Endothelial cell of umbilical vein (primary cell): ENCODE data around the gene ECSIT. TPM values are rescaled to one million over a fixed set of nuclear protein-coding genes. Genes with fewer than 3 reads are reported as not detected.
"Not testable (repeated sequence)": the region's sequence is repeated elsewhere in the genome, so short reads cannot be mapped to it uniquely, and the experiment has no call there.

Experiments
- BruUV-seq: library from RNA; stranded (reverse); fragments of 400-500 nt; replicated peaks from 2 replicates; lab custom pipeline; 2021; lab: Mats Ljungman, UMichigan
- CTCF ChIA-PET: fragments of 300-600, 350-600 bp; sonication (Branson Sonifier 250); formaldehyde crosslinking; loops from one replicate; lab custom pipeline; 2021; ENCODE audit warnings: antibody characterized with exemption, inconsistent platforms; lab: Charles Lee
- POLR2A ChIA-PET: fragments of 300-600, 350-600 bp; sonication (Branson Sonifier 250); formaldehyde crosslinking; loops from one replicate; lab custom pipeline; 2021; ENCODE audit warnings: antibody characterized with exemption, inconsistent platforms; lab: Charles Lee
- DNase-seq: peaks from one replicate; pipeline ENCODE4 v3.0.0-alpha.2; 2011; ENCODE audit warnings: low read depth, low spot score
- FAIRE-seq: peaks from 2 replicates; lab custom pipeline; 2011; peaks lifted over from hg19 to GRCh38; lab: Jason Lieb, UNC
- H2AFZ ChIP-seq: 2 replicates; pipeline ENCODE4 v1.6.0; 2012; ENCODE audit warnings: low read depth, low read length, control low read depth, inconsistent platforms
- H3K27ac ChIP-seq: 2 replicates; pipeline ENCODE4 v1.5.1; 2011; ENCODE audit warnings: low read depth, mild to moderate bottlenecking, control low read depth, low read length, moderate library complexity; ENCODE audit not compliant: insufficient read depth
- H3K27me3 ChIP-seq, 2 experiments: 2 replicates each; pipeline versions ENCODE4 v1.6.0 to v1.6.1; 2011; ENCODE audit warnings: low read length in 2 of 2, mixed read lengths in 1 of 2; ENCODE audit not compliant: control insufficient read depth in 2 of 2, insufficient read depth in 2 of 2
- H3K36me3 ChIP-seq, 2 experiments: 2 replicates in 1 of 2; 3 replicates in 1 of 2; pipeline ENCODE4 v1.5.1; 2011; ENCODE audit warnings: low read length in 2 of 2, mild to moderate bottlenecking in 1 of 2, moderate library complexity in 1 of 2; ENCODE audit not compliant: control insufficient read depth in 2 of 2, insufficient read depth in 2 of 2; ENCODE audit errors: extremely low read depth in 1 of 2
- H3K4me1 ChIP-seq: 3 replicates; pipeline ENCODE4 v1.5.1; 2011; ENCODE audit warnings: mild to moderate bottlenecking, low read length; ENCODE audit not compliant: control insufficient read depth, insufficient read depth; ENCODE audit errors: extremely low read depth
- H3K4me2 ChIP-seq: 2 replicates; pipeline ENCODE4 v1.6.1; 2011; ENCODE audit warnings: low read length, control low read depth, mixed read lengths; ENCODE audit not compliant: insufficient read depth
- H3K4me3 ChIP-seq, 3 experiments: fragments of 200-600 bp in 1 of 3; sonication (generic), shearing (Covaris generic) in 1 of 3; replicated peaks in 1 of 3; 2 replicates each; pipeline ENCODE4 v1.5.1; 2011 to 2016; ENCODE audit warnings: control low read depth in 3 of 3, low read length in 3 of 3, mild to moderate bottlenecking in 2 of 3, inconsistent platforms in 1 of 3, low read depth in 1 of 3, moderate library complexity in 1 of 3; ENCODE audit not compliant: insufficient read depth in 1 of 3
- H3K79me2 ChIP-seq: 2 replicates; pipeline ENCODE4 v1.6.0; 2012; ENCODE audit warnings: low read length, inconsistent platforms; ENCODE audit not compliant: control insufficient read depth, insufficient read depth
- H3K9ac ChIP-seq: replicated peaks from 2 replicates; pipeline ENCODE3; 2011; ENCODE audit warnings: low read length, control low read depth; ENCODE audit not compliant: insufficient read depth; ENCODE audit errors: extremely low read depth
- H3K9me1 ChIP-seq: replicated peaks from 3 replicates; pipeline ENCODE4 v1.6.0; 2011; ENCODE audit warnings: mild to moderate bottlenecking, low read length; ENCODE audit not compliant: control insufficient read depth, insufficient read depth; ENCODE audit errors: extremely low read depth
- H3K9me3 ChIP-seq: replicated peaks from 2 replicates; pipeline ENCODE4 v1.5.1; 2012; ENCODE audit warnings: low read length, inconsistent platforms; ENCODE audit not compliant: control insufficient read depth, insufficient read depth
- H4K20me1 ChIP-seq: replicated peaks from 2 replicates; pipeline ENCODE3; 2011; ENCODE audit warnings: mild to moderate bottlenecking, low read length; ENCODE audit not compliant: control insufficient read depth, insufficient read depth; ENCODE audit errors: extremely low read depth
- EZH2 ChIP-seq: IDR thresholded peaks from 2 replicates; pipeline ENCODE4 v1.6.1; 2012; ENCODE audit warnings: borderline replicate concordance, low read depth, mild to moderate bottlenecking, moderate library complexity, low read length, inconsistent platforms; ENCODE audit not compliant: severe bottlenecking
- FOS ChIP-seq: IDR thresholded peaks from 2 replicates; pipeline ENCODE4 v1.6.1; 2011; ENCODE audit warnings: mild to moderate bottlenecking, low read length, moderate library complexity, borderline replicate concordance; ENCODE audit not compliant: insufficient read depth
- GATA2 ChIP-seq: IDR thresholded peaks from 2 replicates; pipeline ENCODE4 v1.7.0; 2011; ENCODE audit warnings: low read depth, mild to moderate bottlenecking, moderate library complexity, mixed read lengths, low read length; ENCODE audit not compliant: insufficient read length, insufficient read depth
- JUN ChIP-seq: IDR thresholded peaks from 2 replicates; pipeline ENCODE4 v1.6.1; 2011; ENCODE audit warnings: borderline replicate concordance, low read depth; ENCODE audit not compliant: insufficient read length, insufficient read depth
- MAX ChIP-seq: IDR thresholded peaks from 2 replicates; pipeline ENCODE4 v1.6.1; 2011; ENCODE audit not compliant: insufficient read depth, insufficient read length
- MYC ChIP-seq: IDR thresholded peaks from one replicate; pipeline ENCODE4 v1.6.1; 2011; ENCODE audit warnings: mild to moderate bottlenecking, low read depth, low read length
- POLR2A ChIP-seq: IDR thresholded peaks from 2 replicates; pipeline ENCODE4 v1.6.1; 2012; ENCODE audit warnings: low read depth, mild to moderate bottlenecking, control low read depth, low read length
- POLR2AphosphoS5 ChIP-seq: IDR thresholded peaks from 2 replicates; pipeline ENCODE4 v1.6.1; 2012; ENCODE audit warnings: low read depth, mild to moderate bottlenecking, control low read depth, low read length, moderate library complexity; ENCODE audit not compliant: insufficient read depth
- dilution Hi-C: fragments of 300-500 bp; cut with MboI; formaldehyde crosslinking; loops from one replicate; pipeline ENCODE4 v1.15.0; 2019; ENCODE audit warnings: low sequenced_read_pairs; ENCODE audit not compliant: extremely low pct_ligation_motif_present
- intact Hi-C: fragments of 100-400 bp; cut with micrococcal nuclease; formaldehyde crosslinking; loops from one replicate; pipeline ENCODE4 v1.10.0; 2022
- polyA plus RNA-seq, 4 experiments: library from polyadenylated mRNA; depleted of rRNA in 3 of 4; stranded (reverse) in 3 of 4; unstranded in 1 of 4; fragments of >200 nt; gene quantifications; 2 replicates each; pipeline versions ENCODE4 v1.2.1 to v1.2.3, GENCODE V29; 2011 to 2012; ENCODE audit warnings: missing spikeins in 1 of 4
- total RNA-seq: library from RNA; stranded (reverse); gene quantifications from 2 replicates; pipeline ENCODE4 v1.2.3, GENCODE V29; 2021
- TF ChIP-seq, protein P1 (sequence below), 2 donors: IDR thresholded peaks; 1 replicate in 1 of 2; 2 replicates in 1 of 2; pipeline ENCODE4 v1.5.1; 2011; ENCODE audit warnings: low read length in 2 of 2, mild to moderate bottlenecking in 2 of 2, moderate library complexity in 2 of 2, control low read depth in 1 of 2, inconsistent platforms in 1 of 2, low read depth in 1 of 2; ENCODE audit not compliant: insufficient read depth in 1 of 2; ENCODE audit errors: extremely low read depth in 1 of 2

ECSIT gene
- total and polyA plus RNA-seq, 2 donors (not counting 3 experiments of a cell fraction or from before 2014, with no cell fraction given): 32.4 to 47.2 TPM

DNA sequence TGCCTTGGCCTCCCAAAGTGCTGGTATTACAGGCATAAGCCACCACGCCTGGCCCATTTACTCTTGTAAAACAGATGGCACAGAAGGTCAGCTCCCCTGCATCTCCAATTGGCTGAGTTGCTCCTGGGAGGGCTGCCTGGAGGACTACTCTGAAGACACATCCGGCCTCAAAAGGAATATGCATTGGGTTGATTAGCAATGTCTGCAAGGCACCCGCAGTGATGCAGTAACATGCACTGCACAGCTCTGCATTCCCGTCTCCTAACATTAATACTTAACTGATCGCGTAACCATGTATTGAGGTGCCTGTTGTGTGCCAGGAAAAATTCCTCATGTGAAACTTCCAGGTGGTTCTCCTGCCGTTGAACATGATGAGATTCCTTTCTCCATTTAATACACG is 53.1 kb downstream of the ECSIT start:
- intact Hi-C loops: no loop called here
- Histone ChIP-seq H2AFZ (no peak overlapping the region), H3K36me3 (no peaks in the 10 kb centered on the region), H3K27ac (no peak overlapping the region), H3K27me3 (peaks cover 7 to 11% of the 10 kb centered on the region in 2 experiments), H3K4me2 (no peak overlapping the region), H3K4me3 (no peak overlapping the region), H4K20me1 (no peaks in the 10 kb centered on the region), H3K79me2 (no peaks in the 10 kb centered on the region), H3K9me1 (no peaks in the 10 kb centered on the region), H3K9ac (no peak overlapping the region), H3K4me1 (no peaks in the 10 kb centered on the region), H3K9me3 (no peaks in the 10 kb centered on the region)
- dilution Hi-C loops: no loop called here
- no peak for DNase-seq
- no TSS peak for BruUV-seq
- CTCF ChIA-PET: interaction anchor here (0.9 to 1.8 kb wide), 2 partner anchors 89 to 182 kb away, joined by 3 read pairs; no protein-coding TSS in a partner anchor
- POLR2A ChIA-PET: no interaction called here
- FAIRE-seq: no peak
- no peak for TF ChIP-seq POLR2A
- TF ChIP-seq, protein P1, sequence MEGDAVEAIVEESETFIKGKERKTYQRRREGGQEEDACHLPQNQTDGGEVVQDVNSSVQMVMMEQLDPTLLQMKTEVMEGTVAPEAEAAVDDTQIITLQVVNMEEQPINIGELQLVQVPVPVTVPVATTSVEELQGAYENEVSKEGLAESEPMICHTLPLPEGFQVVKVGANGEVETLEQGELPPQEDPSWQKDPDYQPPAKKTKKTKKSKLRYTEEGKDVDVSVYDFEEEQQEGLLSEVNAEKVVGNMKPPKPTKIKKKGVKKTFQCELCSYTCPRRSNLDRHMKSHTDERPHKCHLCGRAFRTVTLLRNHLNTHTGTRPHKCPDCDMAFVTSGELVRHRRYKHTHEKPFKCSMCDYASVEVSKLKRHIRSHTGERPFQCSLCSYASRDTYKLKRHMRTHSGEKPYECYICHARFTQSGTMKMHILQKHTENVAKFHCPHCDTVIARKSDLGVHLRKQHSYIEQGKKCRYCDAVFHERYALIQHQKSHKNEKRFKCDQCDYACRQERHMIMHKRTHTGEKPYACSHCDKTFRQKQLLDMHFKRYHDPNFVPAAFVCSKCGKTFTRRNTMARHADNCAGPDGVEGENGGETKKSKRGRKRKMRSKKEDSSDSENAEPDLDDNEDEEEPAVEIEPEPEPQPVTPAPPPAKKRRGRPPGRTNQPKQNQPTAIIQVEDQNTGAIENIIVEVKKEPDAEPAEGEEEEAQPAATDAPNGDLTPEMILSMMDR (IDR thresholded peaks at IDR 0.05; ENCODE audit: extremely low read depth in 1 of 2, insufficient read depth in 1 of 2, low read depth in 1 of 2, low read length in 2 of 2): no peak
- TF ChIP-seq POLR2AphosphoS5: no peak
- no peak for TF ChIP-seq EZH2
- no peak for TF ChIP-seq MYC
- no peak for TF ChIP-seq GATA2
- TF ChIP-seq FOS: no peak
- no peak for TF ChIP-seq JUN
- no peak for TF ChIP-seq MAX

GRCh38 chr19:11475343-11475742 is 53.6 kb downstream of the ECSIT start:
- H3K27me3 ChIP-seq, H4K20me1 ChIP-seq, H3K4me3 ChIP-seq, intact Hi-C loops, DNase-seq, dilution Hi-C loops, H3K9me3 ChIP-seq, H3K79me2 ChIP-seq, H3K4me1 ChIP-seq, H3K4me2 ChIP-seq, H2AFZ ChIP-seq, H3K27ac ChIP-seq, BruUV-seq, POLR2A ChIA-PET, FAIRE-seq, H3K36me3 ChIP-seq, H3K9ac ChIP-seq, H3K9me1 ChIP-seq: not testable (repeated sequence)
- CTCF ChIA-PET: interaction anchor here (0.9 kb wide), 1 partner anchor 89 kb away, joined by 3 read pairs; no protein-coding TSS in a partner anchor
